ENCODE data around the gene PLPPR1.

DNA sequence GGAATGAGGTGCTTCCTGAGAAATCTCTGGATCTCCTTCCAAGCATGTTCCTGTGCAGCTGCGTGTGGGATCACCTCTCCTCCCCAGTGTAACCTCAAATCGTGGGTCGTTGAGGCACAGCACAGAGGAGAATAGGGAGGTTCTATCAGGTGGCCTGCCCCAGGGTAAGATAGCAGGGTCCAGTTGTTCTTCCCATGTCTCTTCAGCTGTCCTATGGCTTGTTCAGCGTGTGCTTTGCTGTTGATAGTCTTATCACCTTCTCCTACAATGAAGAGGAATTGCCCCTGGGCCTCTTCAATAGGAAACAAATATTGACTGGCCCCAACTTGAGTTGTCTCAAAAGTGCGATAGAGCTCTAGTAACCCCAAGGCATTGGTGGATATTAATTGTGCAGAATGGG lies 333.9 kb downstream of the PLPPR1 start:
- TF ChIP-seq, protein P1, sequence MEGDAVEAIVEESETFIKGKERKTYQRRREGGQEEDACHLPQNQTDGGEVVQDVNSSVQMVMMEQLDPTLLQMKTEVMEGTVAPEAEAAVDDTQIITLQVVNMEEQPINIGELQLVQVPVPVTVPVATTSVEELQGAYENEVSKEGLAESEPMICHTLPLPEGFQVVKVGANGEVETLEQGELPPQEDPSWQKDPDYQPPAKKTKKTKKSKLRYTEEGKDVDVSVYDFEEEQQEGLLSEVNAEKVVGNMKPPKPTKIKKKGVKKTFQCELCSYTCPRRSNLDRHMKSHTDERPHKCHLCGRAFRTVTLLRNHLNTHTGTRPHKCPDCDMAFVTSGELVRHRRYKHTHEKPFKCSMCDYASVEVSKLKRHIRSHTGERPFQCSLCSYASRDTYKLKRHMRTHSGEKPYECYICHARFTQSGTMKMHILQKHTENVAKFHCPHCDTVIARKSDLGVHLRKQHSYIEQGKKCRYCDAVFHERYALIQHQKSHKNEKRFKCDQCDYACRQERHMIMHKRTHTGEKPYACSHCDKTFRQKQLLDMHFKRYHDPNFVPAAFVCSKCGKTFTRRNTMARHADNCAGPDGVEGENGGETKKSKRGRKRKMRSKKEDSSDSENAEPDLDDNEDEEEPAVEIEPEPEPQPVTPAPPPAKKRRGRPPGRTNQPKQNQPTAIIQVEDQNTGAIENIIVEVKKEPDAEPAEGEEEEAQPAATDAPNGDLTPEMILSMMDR (conservative IDR thresholded peaks at IDR 0.05; ENCODE audit: low read depth, low read length) = no peak
- TF ChIP-seq EZH2 (IDR thresholded peaks at IDR 0.05; ENCODE audit: borderline replicate concordance, low read depth, low read length, poor library complexity, severe bottlenecking) = no peak
